M059J (cell line): ENCODE measurements around the gene TP53I11. TPM values are rescaled to one million over a fixed set of nuclear protein-coding genes. Genes with fewer than 3 reads are reported as not detected.

Source experiments
- DNase-seq: peaks from one replicate; pipeline ENCODE4 v3.0.0-alpha.2; 2012; ENCODE audit warnings: low read depth
- total RNA-seq: library from RNA; depleted of rRNA; stranded (reverse); fragments of >200 nt; shearing (Covaris generic); gene quantifications from 2 replicates; pipeline ENCODE4 v1.2.3, GENCODE V29; 2014

Gene TP53I11
- total RNA-seq, 1 experiment from 2014 or later: 64.2 TPM

DNA sequence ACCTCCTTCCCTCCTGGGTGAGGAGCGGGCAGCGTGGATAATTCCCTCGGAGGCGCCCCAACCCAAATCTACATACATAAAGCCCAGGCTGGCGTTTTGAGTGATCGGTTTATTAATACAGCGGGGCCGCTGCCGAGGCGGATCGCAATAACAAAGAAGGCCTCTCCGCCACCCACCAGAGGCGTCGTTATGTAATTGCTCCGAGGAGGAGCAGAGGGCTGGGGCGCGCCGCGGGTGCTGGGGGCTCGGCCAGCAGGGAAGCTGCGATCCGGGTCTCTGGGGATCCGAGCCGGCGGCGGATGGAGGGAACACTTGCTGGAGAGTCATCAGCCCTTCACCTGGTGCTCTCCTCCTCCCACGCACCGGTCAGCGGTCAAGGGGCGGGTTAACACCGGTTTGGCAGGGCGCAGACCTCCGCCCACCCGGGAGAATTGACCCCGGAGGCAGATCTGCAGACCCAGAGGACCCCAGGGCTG is 6.4 kb upstream of the TP53I11 start:
- no peak for DNase-seq

DNA sequence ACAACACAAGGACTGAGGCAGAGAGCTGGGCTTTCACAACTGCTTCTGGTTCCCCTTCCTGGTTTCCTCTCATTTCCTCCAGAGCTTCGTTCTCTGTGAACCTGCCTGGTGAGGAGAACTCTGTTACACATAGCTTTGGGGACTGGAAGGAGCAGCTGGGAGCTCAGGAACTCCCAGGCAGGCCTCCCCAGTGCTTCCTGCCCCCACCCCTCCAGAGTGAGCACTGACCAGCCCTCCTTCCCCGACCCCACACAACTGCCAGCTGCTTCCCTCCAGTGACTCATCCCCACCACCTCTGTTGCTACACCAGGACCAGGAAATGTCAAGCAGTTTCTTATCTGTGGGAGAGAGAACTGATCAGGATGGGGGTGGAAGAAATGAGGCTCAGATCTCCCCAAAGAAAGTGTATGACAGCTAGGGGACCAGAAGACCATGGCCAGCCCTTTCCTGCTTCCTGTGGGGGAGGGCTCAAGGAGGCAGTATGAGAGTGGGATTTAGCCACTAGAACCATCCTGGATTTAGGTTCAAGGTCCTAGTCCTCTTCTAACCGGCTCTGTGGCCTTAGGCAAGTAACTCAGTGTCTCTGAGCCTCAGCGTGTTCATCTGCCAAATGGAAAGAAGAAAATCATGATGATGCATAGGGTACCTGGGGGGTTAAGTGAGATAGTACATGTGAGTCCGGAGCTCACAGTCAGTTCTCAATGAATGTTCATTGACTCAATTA is 4.5 kb upstream of the TP53I11 start:
- peak; percentile 89 for DNase-seq

- no peak for DNase-seq
Observed at GRCh38 chr11:44954051-44954906, 3.6 kb upstream of the TP53I11 start.

DNA sequence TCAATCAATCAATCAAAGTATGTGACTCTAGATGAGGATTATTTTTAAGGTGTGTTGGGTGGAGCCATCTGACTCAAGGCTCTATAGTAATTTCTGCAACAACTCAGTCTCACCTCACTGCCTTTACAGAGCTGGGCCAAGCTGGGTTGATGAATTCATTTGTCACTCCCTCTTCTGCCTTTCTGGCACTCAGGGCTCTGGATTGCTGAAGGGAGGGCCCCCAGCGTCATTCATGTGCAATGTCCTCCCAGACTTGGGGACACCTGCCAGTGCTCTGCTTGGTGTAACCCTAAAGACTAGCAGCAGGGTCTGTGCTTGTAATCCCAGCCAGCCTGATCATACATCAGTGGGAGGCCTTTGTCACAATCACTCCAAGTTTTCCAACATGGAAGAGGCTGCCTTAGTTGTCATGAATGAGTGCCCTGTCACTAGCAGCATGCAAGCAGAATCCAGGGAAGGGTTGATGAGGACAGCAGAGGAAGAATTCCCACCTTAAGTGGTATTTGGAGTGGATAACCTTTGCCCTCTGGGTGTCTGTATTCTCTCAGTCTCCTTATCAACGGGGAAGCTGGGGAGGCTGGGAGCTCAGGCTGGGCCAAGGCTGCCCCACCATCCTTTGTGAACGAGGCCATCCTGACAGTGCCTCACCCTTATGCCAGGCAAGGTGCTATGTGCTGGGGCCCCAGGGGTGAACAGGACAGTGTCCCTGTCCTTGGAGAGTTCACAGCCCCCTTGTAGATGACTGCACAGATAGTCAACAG is 2.0 kb upstream of the TP53I11 start:
- DNase-seq: no peak

DNA sequence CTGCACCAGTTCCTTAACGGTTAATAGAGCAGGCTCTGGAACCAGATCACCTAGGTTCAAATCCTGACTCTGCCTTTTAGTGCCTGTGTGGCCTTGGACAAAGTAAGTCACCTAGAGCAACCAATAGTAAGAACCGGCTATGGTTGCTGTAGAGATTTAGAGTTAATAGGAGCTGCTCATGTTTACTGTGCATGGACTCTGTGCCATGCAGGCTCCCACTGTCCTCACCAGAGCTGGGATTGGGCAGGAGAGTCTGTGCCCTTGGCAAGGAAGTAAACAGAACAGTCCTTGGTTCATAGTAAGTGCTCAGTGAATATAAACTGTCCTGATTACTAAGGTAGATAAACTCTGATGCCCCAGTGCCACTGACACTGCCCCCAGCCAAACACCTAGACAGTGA is 1.4 kb upstream of the TP53I11 start:
- DNase-seq: no peak

- peak; percentile 20 for DNase-seq
Observed at GRCh38 chr11:44950031-44950624, 555 bp downstream of the TP53I11 start.

- DNase-seq: no peak
Observed at GRCh38 chr11:44949160-44950030, 1.3 kb downstream of the TP53I11 start.

GRCh38 chr11:44948155-44948554 is 2.5 kb downstream of the TP53I11 start:
- DNase-seq: no peak

- DNase-seq: no peak
Observed at GRCh38 chr11:44947114-44947513, 3.6 kb downstream of the TP53I11 start.

- no peak for DNase-seq
Observed at GRCh38 chr11:44946263-44946662, 4.4 kb downstream of the TP53I11 start.

- DNase-seq: no peak
Observed at GRCh38 chr11:44945666-44946065, 5.0 kb downstream of the TP53I11 start.

DNA sequence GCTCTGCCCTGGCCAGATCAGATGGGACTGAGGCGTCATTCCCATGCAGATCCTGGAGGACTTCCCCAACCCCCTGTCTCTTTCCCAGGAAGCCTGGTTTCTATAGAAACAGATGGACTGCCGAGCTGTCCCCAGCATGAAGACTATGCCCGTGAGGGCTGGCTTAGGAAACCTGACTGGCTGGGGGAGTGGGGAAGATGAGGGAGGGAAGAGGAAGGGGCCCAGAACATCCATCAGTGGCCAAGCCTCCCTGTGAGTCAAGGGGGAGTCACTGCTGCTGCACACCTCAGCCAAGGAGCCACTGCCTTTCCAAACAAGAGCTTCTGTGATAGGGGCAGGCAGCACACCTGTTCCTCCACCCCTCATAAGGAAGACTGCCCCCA is 5.8 kb downstream of the TP53I11 start:
- DNase-seq: no peak

GRCh38 chr11:44944181-44944852 is 6.4 kb downstream of the TP53I11 start:
- peak; percentile 32 for DNase-seq

DNA sequence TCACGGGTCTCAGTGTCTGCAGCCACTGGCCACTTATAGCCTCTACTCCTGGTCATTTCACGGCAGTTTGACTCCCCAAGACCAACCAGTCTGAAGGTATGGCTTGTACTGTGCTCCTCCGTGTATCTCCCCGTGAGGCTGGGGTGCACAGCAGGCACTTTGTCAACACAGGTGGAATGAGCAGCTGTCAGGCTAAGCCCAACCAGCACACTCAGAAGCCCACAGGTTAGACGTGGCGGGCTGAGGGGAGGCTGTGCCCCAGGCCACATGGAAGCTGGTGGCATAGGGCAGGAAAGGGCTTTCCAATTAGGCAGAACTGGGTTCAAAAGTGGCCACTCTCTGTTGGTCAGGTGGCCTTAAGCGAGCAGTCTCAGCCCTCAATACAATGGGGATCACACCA is 7.0 kb downstream of the TP53I11 start:
- DNase-seq: no peak

- no peak for DNase-seq
Observed at GRCh38 chr11:44943118-44943517, 7.6 kb downstream of the TP53I11 start.

- no peak for DNase-seq
Observed at GRCh38 chr11:44942029-44942955, 8.4 kb downstream of the TP53I11 start.

DNA sequence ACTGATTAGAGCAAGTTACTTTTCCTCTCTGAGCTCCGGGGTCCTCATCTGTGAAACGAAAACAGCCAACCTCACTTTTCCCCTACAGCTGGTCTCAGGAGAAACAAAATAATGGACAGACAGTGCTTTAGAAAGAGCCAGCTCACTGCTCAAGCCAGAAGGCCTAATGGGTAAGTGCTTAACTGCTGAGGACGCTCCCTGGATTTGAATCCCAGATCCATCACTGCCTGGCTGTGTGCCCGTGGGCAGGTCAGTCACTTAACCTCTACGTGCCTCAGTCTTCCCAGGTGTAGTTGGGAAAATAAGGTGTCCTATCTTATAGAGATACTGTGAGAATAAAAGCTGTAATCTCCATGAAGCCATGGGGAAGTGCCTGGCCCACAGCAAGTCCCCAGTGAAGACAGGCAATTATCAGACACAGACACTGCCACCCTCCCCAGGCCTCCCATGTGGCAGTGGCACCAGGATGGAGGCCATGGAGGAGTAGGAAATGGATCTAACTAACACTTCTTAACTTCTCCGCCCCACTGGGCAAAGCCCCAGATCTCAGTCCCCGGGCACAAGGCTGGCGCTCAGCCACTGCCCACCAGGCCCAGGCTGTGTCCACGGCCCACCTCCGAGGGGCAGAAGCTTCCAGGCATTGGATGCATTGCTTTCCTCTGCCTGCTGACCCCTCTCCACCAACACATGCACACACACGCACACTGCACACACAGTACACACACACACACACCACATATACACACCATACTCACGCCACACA is 9.2 kb downstream of the TP53I11 start:
- no peak for DNase-seq

DNA sequence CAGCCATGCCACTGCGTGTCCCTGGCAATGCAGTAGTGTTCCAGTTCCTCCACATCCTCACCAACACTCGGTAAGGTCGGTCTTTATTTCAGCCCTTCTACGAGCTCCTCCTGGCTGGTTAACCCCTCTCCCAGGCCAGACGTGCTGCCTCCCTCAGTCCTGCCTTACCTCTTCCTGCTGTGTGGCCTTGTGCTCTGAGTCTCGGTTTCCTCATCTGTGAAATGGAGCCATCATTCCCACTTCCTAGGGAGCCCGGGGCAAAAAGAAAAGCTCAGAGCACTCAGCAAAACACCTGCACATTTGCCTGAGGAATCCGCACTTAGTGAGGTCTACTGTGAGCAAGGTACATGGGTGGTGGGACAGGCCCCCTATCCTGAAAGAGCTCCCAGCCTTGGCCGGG is 9.8 kb downstream of the TP53I11 start:
- no peak for DNase-seq
